PC-3 (cell line): ENCODE results near the gene CASZ1. TPM values are rescaled to one million over a fixed set of nuclear protein-coding genes. Genes with fewer than 3 reads are reported as not detected.

Experiments used
- ATAC-seq: fragments of 200-7000 bp; cut with Tn5 transposase; 2 replicates; pipeline ENCODE4 v1.9.1; 2020; ENCODE audit warnings: mild to moderate bottlenecking, moderate library complexity
- BruUV-seq: library from RNA; stranded (reverse); fragments of 400-500 nt; replicated peaks from 2 replicates; lab custom pipeline; 2021; lab: Mats Ljungman, UMichigan
- CTCF ChIA-PET: fragments of 300-600 bp; sonication (Branson Sonifier 250); formaldehyde crosslinking; loops from one replicate; lab custom pipeline; 2022; ENCODE audit warnings: antibody characterized with exemption; lab: Charles Lee
- POLR2A ChIA-PET: fragments of 300-600 bp; sonication (Branson Sonifier 250); formaldehyde crosslinking; loops from one replicate; lab custom pipeline; 2022; ENCODE audit warnings: antibody characterized with exemption; ENCODE audit not compliant: unreplicated experiment; lab: Charles Lee
- DNase-seq: peaks from one replicate; pipeline ENCODE4 v3.0.0-alpha.2; 2015
- H2AFZ ChIP-seq: fragments of 300-600 bp; sonication (generic); 2 replicates; pipeline ENCODE4 v1.6.0; 2016; ENCODE audit warnings: antibody characterized with exemption, low read length
- H3F3A ChIP-seq: fragments of 300-600 bp; sonication (generic); one replicate; pipeline ENCODE4 v1.6.0; 2017; ENCODE audit warnings: antibody characterized with exemption, low read length, control low read depth, mild to moderate bottlenecking; ENCODE audit not compliant: unreplicated experiment
- H3K27ac ChIP-seq: fragments of 300-600 bp; sonication (generic); 2 replicates; pipeline ENCODE4 v1.5.1; 2016; ENCODE audit warnings: mild to moderate bottlenecking, low read length
- H3K27me3 ChIP-seq: fragments of 300-600 bp; sonication (generic); 2 replicates; pipeline ENCODE4 v1.6.1; 2016; ENCODE audit warnings: low read length, mixed read lengths
- H3K36me3 ChIP-seq: fragments of 300-600 bp; sonication (generic); 2 replicates; pipeline ENCODE4 v1.6.1; 2016; ENCODE audit warnings: low read depth, mixed run types, low read length, mixed read lengths
- H3K4me1 ChIP-seq: fragments of 300-600 bp; sonication (generic); 2 replicates; pipeline ENCODE4 v1.5.1; 2016; ENCODE audit warnings: low read length; ENCODE audit not compliant: insufficient read depth
- H3K4me2 ChIP-seq: fragments of 300-600 bp; sonication (generic); 2 replicates; pipeline ENCODE4 v1.6.0; 2016; ENCODE audit warnings: low read length
- H3K4me3 ChIP-seq: fragments of 300-600 bp; sonication (generic); 2 replicates; pipeline ENCODE4 v1.5.1; 2016; ENCODE audit warnings: mild to moderate bottlenecking, low read length, mixed read lengths
- H3K79me2 ChIP-seq: fragments of 300-600 bp; sonication (generic); 2 replicates; pipeline ENCODE4 v1.6.1; 2017; ENCODE audit warnings: low read length, mixed read lengths
- H3K9ac ChIP-seq: fragments of 300-600 bp; sonication (generic); 2 replicates; pipeline ENCODE4 v1.6.0; 2016; ENCODE audit warnings: mild to moderate bottlenecking, low read length
- H3K9me2 ChIP-seq: fragments of 300-600 bp; sonication (generic); replicated peaks from 2 replicates; pipeline ENCODE4 v1.6.1; 2016; ENCODE audit warnings: mixed run types, low read length, mixed read lengths
- H3K9me3 ChIP-seq: fragments of 300-600 bp; sonication (generic); 2 replicates; pipeline ENCODE4 v1.6.1; 2016; ENCODE audit warnings: low read length, mixed read lengths
- H4K20me1 ChIP-seq: fragments of 300-600 bp; sonication (generic); 2 replicates; pipeline ENCODE4 v1.6.1; 2016; ENCODE audit warnings: low read length, mixed read lengths
- CTCF ChIP-seq: fragments of 300-600 bp; sonication (generic); conservative IDR thresholded peaks from 2 replicates; pipeline ENCODE4 v1.5.1; 2017; ENCODE audit warnings: antibody characterized with exemption, low read depth, mild to moderate bottlenecking, low read length
- EZH2 ChIP-seq: fragments of 300-600 bp; sonication (generic); IDR thresholded peaks from one replicate; pipeline ENCODE4 v1.6.1; 2017; ENCODE audit warnings: antibody characterized with exemption, mild to moderate bottlenecking, low read length; ENCODE audit not compliant: unreplicated experiment
- EZH2phosphoT487 ChIP-seq: fragments of 300-600 bp; sonication (generic); IDR thresholded peaks from 2 replicates; pipeline ENCODE4 v1.6.1; 2018; ENCODE audit warnings: mild to moderate bottlenecking, antibody characterized with exemption, low read length, borderline replicate concordance
- intact Hi-C: fragments of 100-400 bp; cut with micrococcal nuclease; formaldehyde crosslinking; loops from 2 replicates; pipeline ENCODE4 v1.9.0; 2023
- total RNA-seq: library from RNA; depleted of rRNA; stranded (reverse); fragments of >200 nt; gene quantifications from 2 replicates; pipeline ENCODE4 v1.2.3, GENCODE V29; 2014

Gene CASZ1
- total RNA-seq, 1 experiment from 2014 or later: 12.8 TPM

GRCh38 chr1:10821388-10821787 is 24.9 kb upstream of the CASZ1 start:
- H3K4me1 ChIP-seq: peaks cover 4% of the 10 kb centered on the region; the same call in 1 of the 2 replicates
- POLR2A ChIA-PET: no interaction called here
- no peak for DNase-seq

GRCh38 chr1:10820422-10820821 is 24.0 kb upstream of the CASZ1 start:
- H4K20me1 ChIP-seq: no peaks in the 10 kb centered on the region
- no peak for DNase-seq
- no TSS peak for BruUV-seq
- no peaks in the 10 kb centered on the region for H3K9me2 ChIP-seq
- peaks cover 4% of the 10 kb centered on the region; the same call in 1 of the 2 replicates for H3K4me1 ChIP-seq
- H3K9me3 ChIP-seq: no peaks in the 10 kb centered on the region
- no peak overlapping the region for H3K4me2 ChIP-seq
- no peaks in the 10 kb centered on the region for H3K36me3 ChIP-seq
- ChIA-PET POLR2A (no interaction called here), CTCF (no interaction called here)
- H3K79me2 ChIP-seq: no peaks in the 10 kb centered on the region
- H3K27ac ChIP-seq: no peak overlapping the region
- no peak overlapping the region for H3K9ac ChIP-seq
- H3K27me3 ChIP-seq: no peaks in the 10 kb centered on the region
- TF ChIP-seq EZH2phosphoT487: no peak
- no peak for TF ChIP-seq EZH2
- TF ChIP-seq CTCF: no peak
- no peak overlapping the region for H2AFZ ChIP-seq
- intact Hi-C loops: no loop called here
- ATAC-seq: no peak
- H3K4me3 ChIP-seq: no peak overlapping the region
- H3F3A ChIP-seq: no peaks in the 10 kb centered on the region

More at GRCh38 chr1:10821388-10821787, 24.9 kb upstream of the CASZ1 start:
- CTCF ChIA-PET: interaction anchor here (0.6 kb wide), 1 partner anchor 144 kb away, joined by 3 read pairs; no protein-coding TSS in a partner anchor
- Histone ChIP-seq H3K9me3 (no peaks in the 10 kb centered on the region), H3K9me2 (no peaks in the 10 kb centered on the region), H3K9ac (no peak overlapping the region), H3F3A (no peaks in the 10 kb centered on the region), H3K4me3 (no peak overlapping the region), H3K27ac (no peak overlapping the region), H3K4me2 (no peak overlapping the region), H3K79me2 (no peaks in the 10 kb centered on the region), H3K27me3 (no peaks in the 10 kb centered on the region), H3K36me3 (no peaks in the 10 kb centered on the region), H2AFZ (no peak overlapping the region), H4K20me1 (no peaks in the 10 kb centered on the region)
- intact Hi-C loops: no loop called here
- TF ChIP-seq EZH2 (no peak), CTCF (no peak), EZH2phosphoT487 (no peak)
- no peak for ATAC-seq
- BruUV-seq: no TSS peak

- Histone ChIP-seq H3F3A (no peaks in the 10 kb centered on the region), H3K9me2 (no peaks in the 10 kb centered on the region), H3K36me3 (no peaks in the 10 kb centered on the region), H4K20me1 (no peaks in the 10 kb centered on the region), H3K79me2 (no peaks in the 10 kb centered on the region), H3K27ac (no peak overlapping the region), H3K4me2 (no peak overlapping the region), H3K27me3 (no peaks in the 10 kb centered on the region), H2AFZ (no peak overlapping the region), H3K9me3 (no peaks in the 10 kb centered on the region), H3K4me1 (no peaks in the 10 kb centered on the region), H3K4me3 (no peak overlapping the region), H3K9ac (no peak overlapping the region)
- intact Hi-C loops: no loop called here
- no peak for TF ChIP-seq CTCF
- no peak for TF ChIP-seq EZH2
- no peak for TF ChIP-seq EZH2phosphoT487
- ChIA-PET CTCF (no interaction called here), POLR2A (no interaction called here)
- no peak for DNase-seq
- ATAC-seq: no peak
- BruUV-seq: no TSS peak
Measured at GRCh38 chr1:10819198-10819901, 22.9 kb upstream of the CASZ1 start.
